Heart left ventricle (tissue), 13 donors: Measurements from ENCODE around the gene HMG20A.

Source experiments
- POLR2A ChIP-seq, 2 donors: fragments of 450-650 bp; IDR thresholded peaks; one replicate each; pipeline ENCODE4 v1.6.1; 2017; ENCODE audit warnings: antibody characterized with exemption in 2 of 2, mild to moderate bottlenecking in 2 of 2, moderate library complexity in 2 of 2
- TF ChIP-seq, protein P1 (sequence below), 12 donors: fragments of 200-600 bp; sonication (generic) in 4 of 12; IDR thresholded peaks; one replicate each; pipeline versions ENCODE4 v1.5.0 to v1.8.0; 2018 to 2022; ENCODE audit warnings: antibody characterized with exemption in 12 of 12, mild to moderate bottlenecking in 5 of 12
- donor health status: ischemic (EF 13 %, LVEDD 7.1; RV severe dilation, severe dysfunction).
- donor health status: DM: no; HTN: yes; CAD: no.
- donor health status: DM: no; HTN: no; CAD: no.
- donor health status: ischemic (EF 25% LVEDD 6.9; RV normal size, moderate dysfunction).
- donor health status: ischemic (EF 25% LVEDD 5.7; RV mildly dilated, moderate dysfunction).
- donor health status: ischemic (EF 35%, LVEDD 5.7; RV mildly dilated, moderate dysfunction).
- donor health status: nonischemic (EF 11% LVEDD 7.7; RV severe dilation, severe dysfunction).
- donor health status: DM: yes; HTN: yes; CAD: no.
- donor health status: PGD.
- donor health status: ischemic (EF 29% LVEDD 5.4; RV normal size, mild dysfunction).
- donor health status: nonischemic (EF 23%, LVEDD 6.1; RV moderate dilation, normal function).

DNA sequence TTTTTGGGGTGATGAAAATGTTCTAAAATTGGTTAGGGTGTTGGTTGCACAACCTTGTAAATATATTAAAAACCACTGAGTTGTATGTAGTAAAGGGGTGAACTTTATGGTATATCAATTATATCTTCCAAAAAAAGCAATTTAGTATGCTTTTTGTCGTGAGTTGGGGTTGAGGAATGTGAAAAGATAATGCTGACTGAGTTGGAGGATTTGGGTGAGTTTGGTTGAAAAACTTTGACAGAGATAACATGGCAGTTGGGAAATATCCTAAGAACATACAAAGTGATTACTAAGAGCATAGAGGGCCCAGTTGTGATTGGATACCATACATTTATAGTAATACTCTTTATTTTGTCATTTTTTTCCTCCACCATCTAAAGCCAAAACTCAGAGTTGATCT, 33.6 kb downstream of the HMG20A start:
- TF ChIP-seq, protein P1, sequence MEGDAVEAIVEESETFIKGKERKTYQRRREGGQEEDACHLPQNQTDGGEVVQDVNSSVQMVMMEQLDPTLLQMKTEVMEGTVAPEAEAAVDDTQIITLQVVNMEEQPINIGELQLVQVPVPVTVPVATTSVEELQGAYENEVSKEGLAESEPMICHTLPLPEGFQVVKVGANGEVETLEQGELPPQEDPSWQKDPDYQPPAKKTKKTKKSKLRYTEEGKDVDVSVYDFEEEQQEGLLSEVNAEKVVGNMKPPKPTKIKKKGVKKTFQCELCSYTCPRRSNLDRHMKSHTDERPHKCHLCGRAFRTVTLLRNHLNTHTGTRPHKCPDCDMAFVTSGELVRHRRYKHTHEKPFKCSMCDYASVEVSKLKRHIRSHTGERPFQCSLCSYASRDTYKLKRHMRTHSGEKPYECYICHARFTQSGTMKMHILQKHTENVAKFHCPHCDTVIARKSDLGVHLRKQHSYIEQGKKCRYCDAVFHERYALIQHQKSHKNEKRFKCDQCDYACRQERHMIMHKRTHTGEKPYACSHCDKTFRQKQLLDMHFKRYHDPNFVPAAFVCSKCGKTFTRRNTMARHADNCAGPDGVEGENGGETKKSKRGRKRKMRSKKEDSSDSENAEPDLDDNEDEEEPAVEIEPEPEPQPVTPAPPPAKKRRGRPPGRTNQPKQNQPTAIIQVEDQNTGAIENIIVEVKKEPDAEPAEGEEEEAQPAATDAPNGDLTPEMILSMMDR (IDR thresholded peaks at IDR 0.05) = no peak
- TF ChIP-seq POLR2A (IDR thresholded peaks at IDR 0.05) = no peak
